ENCODE data around the gene USH2A.

Gene USH2A

GRCh38 chr1:216332462-216332861, 90.8 kb downstream of the USH2A start:
- Histone ChIP-seq H3K9ac (ENCODE audit: low read length in 5 of 5) (no peak overlapping the region), H3K4me1 (ENCODE audit: control insufficient read depth in 5 of 5, insufficient read depth in 5 of 5, low read length in 5 of 5) (no peaks in the 10 kb centered on the region), H3K36me3 (ENCODE audit: control insufficient read depth in 5 of 5, insufficient read depth in 5 of 5, low read length in 5 of 5) (no peaks in the 10 kb centered on the region), H3K4me3 (ENCODE audit: low read depth in 1 of 5, low read length in 5 of 5) (no peak overlapping the region), H3K9me3 (ENCODE audit: control insufficient read depth in 5 of 5, low read length in 5 of 5) (peaks cover 0 to 8% (median 0%) of the 10 kb centered on the region in 5 donors), H3K27ac (ENCODE audit: low read depth, low read length) (no peak overlapping the region), H3K27me3 (ENCODE audit: control insufficient read depth in 5 of 5, insufficient read depth in 4 of 5, low read length in 5 of 5) (no peaks in the 10 kb centered on the region)

- H3K9ac ChIP-seq (ENCODE audit: low read length in 5 of 5), result no peak overlapping the region
- no peak overlapping the region for H3K4me3 ChIP-seq (ENCODE audit: low read depth in 1 of 5, low read length in 5 of 5)
- no peaks in the 10 kb centered on the region for H3K4me1 ChIP-seq (ENCODE audit: control insufficient read depth in 5 of 5, insufficient read depth in 5 of 5, low read length in 5 of 5)
- H3K9me3 ChIP-seq (ENCODE audit: control insufficient read depth in 5 of 5, low read length in 5 of 5), result peaks cover 0 to 8% (median 0%) of the 10 kb centered on the region in 5 donors
- H3K36me3 ChIP-seq (ENCODE audit: control insufficient read depth in 5 of 5, insufficient read depth in 5 of 5, low read length in 5 of 5), result no peaks in the 10 kb centered on the region
- H3K27ac ChIP-seq (ENCODE audit: low read depth, low read length), result no peak overlapping the region
- H3K27me3 ChIP-seq (ENCODE audit: control insufficient read depth in 5 of 5, insufficient read depth in 4 of 5, low read length in 5 of 5), result no peaks in the 10 kb centered on the region
Measured at GRCh38 chr1:216332003-216332402, 91.2 kb downstream of the USH2A start.

- H3K4me1 ChIP-seq (ENCODE audit: control insufficient read depth in 5 of 5, insufficient read depth in 5 of 5, low read length in 5 of 5), result no peaks in the 10 kb centered on the region
- no peaks in the 10 kb centered on the region for H3K27me3 ChIP-seq (ENCODE audit: control insufficient read depth in 5 of 5, insufficient read depth in 4 of 5, low read length in 5 of 5)
Measured at GRCh38 chr1:216331211-216331610, 92.0 kb downstream of the USH2A start.

GRCh38 chr1:216330262-216330661, 93.0 kb downstream of the USH2A start:
- no peaks in the 10 kb centered on the region for H3K36me3 ChIP-seq (ENCODE audit: control insufficient read depth in 5 of 5, insufficient read depth in 5 of 5, low read length in 5 of 5)
- no peak overlapping the region for H3K27ac ChIP-seq (ENCODE audit: low read depth, low read length)
- H3K4me3 ChIP-seq (ENCODE audit: low read depth in 1 of 5, low read length in 5 of 5), result no peak overlapping the region
- no peak overlapping the region for H3K9ac ChIP-seq (ENCODE audit: low read length in 5 of 5)
- peaks cover 0 to 8% (median 0%) of the 10 kb centered on the region in 5 donors for H3K9me3 ChIP-seq (ENCODE audit: control insufficient read depth in 5 of 5, low read length in 5 of 5)
- no peaks in the 10 kb centered on the region for H3K4me1 ChIP-seq (ENCODE audit: control insufficient read depth in 5 of 5, insufficient read depth in 5 of 5, low read length in 5 of 5)
- no peaks in the 10 kb centered on the region for H3K27me3 ChIP-seq (ENCODE audit: control insufficient read depth in 5 of 5, insufficient read depth in 4 of 5, low read length in 5 of 5)

More at GRCh38 chr1:216331211-216331610, 92.0 kb downstream of the USH2A start:
- Histone ChIP-seq H3K27ac (ENCODE audit: low read depth, low read length) (no peak overlapping the region), H3K36me3 (ENCODE audit: control insufficient read depth in 5 of 5, insufficient read depth in 5 of 5, low read length in 5 of 5) (no peaks in the 10 kb centered on the region), H3K9me3 (ENCODE audit: control insufficient read depth in 5 of 5, low read length in 5 of 5) (peaks cover 0 to 8% (median 0%) of the 10 kb centered on the region in 5 donors), H3K9ac (ENCODE audit: low read length in 5 of 5) (no peak overlapping the region), H3K4me3 (ENCODE audit: low read depth in 1 of 5, low read length in 5 of 5) (no peak overlapping the region)

GRCh38 chr1:216325946-216326345, 97.3 kb downstream of the USH2A start:
- Histone ChIP-seq H3K4me3 (ENCODE audit: low read depth in 1 of 5, low read length in 5 of 5) (no peak overlapping the region), H3K9ac (ENCODE audit: low read length in 5 of 5) (no peak overlapping the region), H3K27me3 (ENCODE audit: control insufficient read depth in 5 of 5, insufficient read depth in 4 of 5, low read length in 5 of 5) (no peaks in the 10 kb centered on the region), H3K9me3 (ENCODE audit: control insufficient read depth in 5 of 5, low read length in 5 of 5) (no peaks in the 10 kb centered on the region), H3K36me3 (ENCODE audit: control insufficient read depth in 5 of 5, insufficient read depth in 5 of 5, low read length in 5 of 5) (no peaks in the 10 kb centered on the region), H3K27ac (ENCODE audit: low read depth, low read length) (no peak overlapping the region), H3K4me1 (ENCODE audit: control insufficient read depth in 5 of 5, insufficient read depth in 5 of 5, low read length in 5 of 5) (no peaks in the 10 kb centered on the region)

- Histone ChIP-seq H3K4me1 (ENCODE audit: control insufficient read depth in 5 of 5, insufficient read depth in 5 of 5, low read length in 5 of 5) (no peaks in the 10 kb centered on the region), H3K27me3 (ENCODE audit: control insufficient read depth in 5 of 5, insufficient read depth in 4 of 5, low read length in 5 of 5) (no peaks in the 10 kb centered on the region), H3K9ac (ENCODE audit: low read length in 5 of 5) (no peak overlapping the region), H3K9me3 (ENCODE audit: control insufficient read depth in 5 of 5, low read length in 5 of 5) (no peaks in the 10 kb centered on the region), H3K27ac (ENCODE audit: low read depth, low read length) (no peak overlapping the region), H3K36me3 (ENCODE audit: control insufficient read depth in 5 of 5, insufficient read depth in 5 of 5, low read length in 5 of 5) (no peaks in the 10 kb centered on the region), H3K4me3 (ENCODE audit: low read depth in 1 of 5, low read length in 5 of 5) (no peak overlapping the region)
Measured at GRCh38 chr1:216325336-216325735, 97.9 kb downstream of the USH2A start.

- Histone ChIP-seq H3K4me1 (ENCODE audit: control insufficient read depth in 5 of 5, insufficient read depth in 5 of 5, low read length in 5 of 5) (no peaks in the 10 kb centered on the region), H3K27me3 (ENCODE audit: control insufficient read depth in 5 of 5, insufficient read depth in 4 of 5, low read length in 5 of 5) (no peaks in the 10 kb centered on the region), H3K36me3 (ENCODE audit: control insufficient read depth in 5 of 5, insufficient read depth in 5 of 5, low read length in 5 of 5) (no peaks in the 10 kb centered on the region), H3K9ac (ENCODE audit: low read length in 5 of 5) (no peak overlapping the region), H3K4me3 (ENCODE audit: low read depth in 1 of 5, low read length in 5 of 5) (no peak overlapping the region), H3K9me3 (ENCODE audit: control insufficient read depth in 5 of 5, low read length in 5 of 5) (peaks cover 0 to 4% (median 0%) of the 10 kb centered on the region in 5 donors), H3K27ac (ENCODE audit: low read depth, low read length) (no peak overlapping the region)
Measured at GRCh38 chr1:216323344-216323743, 99.9 kb downstream of the USH2A start.

- no peaks in the 10 kb centered on the region for H3K4me1 ChIP-seq (ENCODE audit: control insufficient read depth in 5 of 5, insufficient read depth in 5 of 5, low read length in 5 of 5)
- no peaks in the 10 kb centered on the region for H3K36me3 ChIP-seq (ENCODE audit: control insufficient read depth in 5 of 5, insufficient read depth in 5 of 5, low read length in 5 of 5)
- no peak overlapping the region for H3K4me3 ChIP-seq (ENCODE audit: low read depth in 1 of 5, low read length in 5 of 5)
- no peaks in the 10 kb centered on the region for H3K27me3 ChIP-seq (ENCODE audit: control insufficient read depth in 5 of 5, insufficient read depth in 4 of 5, low read length in 5 of 5)
- no peak overlapping the region for H3K9ac ChIP-seq (ENCODE audit: low read length in 5 of 5)
- H3K9me3 ChIP-seq (ENCODE audit: control insufficient read depth in 5 of 5, low read length in 5 of 5), result no peaks in the 10 kb centered on the region
- no peak overlapping the region for H3K27ac ChIP-seq (ENCODE audit: low read depth, low read length)
Measured at GRCh38 chr1:216314379-216315095, 108.7 kb downstream of the USH2A start.

GRCh38 chr1:216310776-216311175, 112.5 kb downstream of the USH2A start:
- no peaks in the 10 kb centered on the region for H3K36me3 ChIP-seq (ENCODE audit: control insufficient read depth in 5 of 5, insufficient read depth in 5 of 5, low read length in 5 of 5)
- H3K27me3 ChIP-seq (ENCODE audit: control insufficient read depth in 5 of 5, insufficient read depth in 4 of 5, low read length in 5 of 5), result peaks cover 0 to 2% (median 0%) of the 10 kb centered on the region in 5 donors
- no peak overlapping the region for H3K9ac ChIP-seq (ENCODE audit: low read length in 5 of 5)
- no peaks in the 10 kb centered on the region for H3K4me1 ChIP-seq (ENCODE audit: control insufficient read depth in 5 of 5, insufficient read depth in 5 of 5, low read length in 5 of 5)
- no peak overlapping the region for H3K27ac ChIP-seq (ENCODE audit: low read depth, low read length)
- no peaks in the 10 kb centered on the region for H3K9me3 ChIP-seq (ENCODE audit: control insufficient read depth in 5 of 5, low read length in 5 of 5)
- H3K4me3 ChIP-seq (ENCODE audit: low read depth in 1 of 5, low read length in 5 of 5), result no peak overlapping the region

- Histone ChIP-seq H3K27me3 (ENCODE audit: control insufficient read depth in 5 of 5, insufficient read depth in 4 of 5, low read length in 5 of 5) (peaks cover 0 to 2% (median 0%) of the 10 kb centered on the region in 5 donors), H3K4me1 (ENCODE audit: control insufficient read depth in 5 of 5, insufficient read depth in 5 of 5, low read length in 5 of 5) (no peaks in the 10 kb centered on the region), H3K4me3 (ENCODE audit: low read depth in 1 of 5, low read length in 5 of 5) (no peak overlapping the region), H3K9me3 (ENCODE audit: control insufficient read depth in 5 of 5, low read length in 5 of 5) (no peaks in the 10 kb centered on the region), H3K36me3 (ENCODE audit: control insufficient read depth in 5 of 5, insufficient read depth in 5 of 5, low read length in 5 of 5) (no peaks in the 10 kb centered on the region), H3K27ac (ENCODE audit: low read depth, low read length) (no peak overlapping the region), H3K9ac (ENCODE audit: low read length in 5 of 5) (no peak overlapping the region)
Measured at GRCh38 chr1:216306830-216307229, 116.4 kb downstream of the USH2A start.

All from subcutaneous abdominal adipose tissue (tissue), 5 donors.